Measurements from ENCODE around the gene CDSN. TPM values are rescaled to one million over a fixed set of nuclear protein-coding genes. Genes with fewer than 3 reads are reported as not detected.

CDSN gene
- total and polyA plus RNA-seq, 2 of the 4 experiments (the other 2 are of a cell fraction), result not detected

GRCh38 chr6:31081872-31082271 lies 38.4 kb downstream of the CDSN start:
- Histone ChIP-seq H2BK15ac (ENCODE audit: low read depth, low read length) (no peak overlapping the region), H3K4me2 (ENCODE audit: low read depth, low read length) (no peak overlapping the region), H3K27ac (ENCODE audit: insufficient read depth, low read length) (no peak overlapping the region), H3K36me3 (ENCODE audit: control insufficient read depth, insufficient read depth, low read length) (no peaks in the 10 kb centered on the region), H3K23ac (ENCODE audit: low read depth, low read length) (no peak overlapping the region), H3K9me1 (ENCODE audit: insufficient read depth, low read length) (peaks cover 4% of the 10 kb centered on the region; the same call in 1 of the 2 replicates), H4K20me1 (ENCODE audit: insufficient read depth, low read length) (0 out of 2 replicates have a peak, but pooled peaks cover under 1% of the 10 kb centered on the region), H3K9ac (ENCODE audit: low read depth, low read length) (no peak overlapping the region), H3K18ac (ENCODE audit: low read depth, low read length) (no peak overlapping the region), H4K8ac (ENCODE audit: low read depth in 2 of 2, low read length in 2 of 2) (no peak overlapping the region), H2BK5ac (ENCODE audit: low read depth, low read length, poor library complexity, severe bottlenecking) (no peak overlapping the region), H3K56ac (ENCODE audit: extremely low read depth, insufficient read depth, low read length) (no peak overlapping the region), H3K4me3 (ENCODE audit: insufficient read depth, low read depth, low read length) (no peak overlapping the region), H4K91ac (ENCODE audit: insufficient read depth, low read depth, low read length) (no peak overlapping the region), H2AK9ac (replicated peaks; ENCODE audit: low read depth, low read length, poor library complexity) (no peak overlapping the region), H2BK20ac (ENCODE audit: low read depth, low read length) (no peak overlapping the region), H3K27me3 (ENCODE audit: control insufficient read depth, insufficient read depth, low read length) (no peaks in the 10 kb centered on the region; the same call in 1 of the 2 replicates), H3K79me1 (ENCODE audit: low read depth in 1 of 2, low read length in 2 of 2) (no peaks in the 10 kb centered on the region), H2AK5ac (ENCODE audit: low read depth, low read length) (no peak overlapping the region), H3K14ac (replicated peaks; ENCODE audit: low read depth, low read length) (no peak overlapping the region), H3K4ac (ENCODE audit: low read depth, low read length) (no peak overlapping the region), H2AFZ (replicated peaks; ENCODE audit: low read length, poor library complexity) (no peak overlapping the region), H2BK120ac (ENCODE audit: low read depth, low read length) (no peak overlapping the region), H4K5ac (ENCODE audit: low read depth, low read length) (no peak overlapping the region), H3K9me3 (ENCODE audit: control insufficient read depth, insufficient read depth, low read length) (peaks cover 2% of the 10 kb centered on the region; the same call in 1 of the 2 replicates), H3K4me1 (ENCODE audit: control insufficient read depth, insufficient read depth, low read length) (peaks cover 11% of the 10 kb centered on the region)
- dilution Hi-C loops (cut with HindIII; ENCODE audit: low sequenced_read_pairs, unreplicated experiment) (no loop called here), intact Hi-C loops (cut with micrococcal nuclease) (no loop called here), in situ Hi-C loops (cut with MboI; ENCODE audit: low sequenced_read_pairs) (loop anchor here (25.0 kb wide), 1 partner anchor 595 kb away; the partner anchor contains the start of gene HLA-E)
- no CpG with 5 or more reads among the region's 6 CpGs for WGBS, 2 experiments (ENCODE audit: extremely low coverage in 2 of 2, insufficient read length in 1 of 2)
- DNase-seq (no peak), ATAC-seq (ENCODE audit: low read depth) (no peak)
- TF ChIP-seq MAFK (IDR thresholded peaks at IDR 0.05; ENCODE audit: low read depth, low read length), result no peak
- no peak for TF ChIP-seq RFX5 (IDR thresholded peaks at IDR 0.05; ENCODE audit: low read depth, low read length)
- no peak for TF ChIP-seq BHLHE40 (IDR thresholded peaks at IDR 0.05; ENCODE audit: low read depth, low read length)
- BruUV-seq (replicated peaks), result no TSS peak
- ChIA-PET CTCF (interaction anchor here (0.8 kb wide), 1 partner anchor 186 kb away, joined by 4 read pairs; no protein-coding TSS in a partner anchor), POLR2A (ENCODE audit: unreplicated experiment) (no interaction called here)
